Loucy (cell line): ENCODE results near the gene SPNS3.

ENCODE experiments used
- H2AFZ ChIP-seq: fragments of 200-600 bp; sonication (generic); 2 replicates; pipeline ENCODE4 v1.6.0; 2016; ENCODE audit warnings: antibody characterized with exemption, mild to moderate bottlenecking, low read length, moderate library complexity
- H3F3A ChIP-seq: fragments of 200-600 bp; 2 replicates; pipeline ENCODE4 v1.6.0; 2016; ENCODE audit warnings: antibody characterized with exemption, low read depth, mild to moderate bottlenecking
- H3K27me3 ChIP-seq: fragments of 200-600 bp; sonication (generic); 2 replicates; pipeline ENCODE4 v1.6.1; 2014; ENCODE audit warnings: low read length, mild to moderate bottlenecking; ENCODE audit not compliant: insufficient read depth, poor library complexity, severe bottlenecking
- H3K36me3 ChIP-seq: fragments of 200-600 bp; sonication (generic); 2 replicates; pipeline ENCODE4 v1.6.1; 2016; ENCODE audit warnings: low read length; ENCODE audit not compliant: insufficient read depth
- H3K4me1 ChIP-seq: fragments of 200-600 bp; sonication (generic); 2 replicates; pipeline ENCODE4 v1.5.1; 2014; ENCODE audit warnings: low read length, mild to moderate bottlenecking; ENCODE audit not compliant: insufficient read depth, poor library complexity, severe bottlenecking
- H3K4me2 ChIP-seq: fragments of 200-600 bp; sonication (generic); 2 replicates; pipeline ENCODE4 v1.6.0; 2014; ENCODE audit warnings: antibody characterized with exemption, low read length, low read depth, mild to moderate bottlenecking; ENCODE audit not compliant: poor library complexity, severe bottlenecking
- H3K4me3 ChIP-seq: fragments of 200-600 bp; sonication (generic); 2 replicates; pipeline ENCODE4 v1.5.1; 2014; ENCODE audit warnings: low read length, mild to moderate bottlenecking, mixed read lengths; ENCODE audit not compliant: poor library complexity, severe bottlenecking
- H3K79me2 ChIP-seq: fragments of 200-600 bp; sonication (generic); 2 replicates; pipeline ENCODE4 v1.6.1; 2014; ENCODE audit warnings: low read length; ENCODE audit not compliant: insufficient read depth
- H3K9ac ChIP-seq: fragments of 200-600 bp; sonication (generic); 2 replicates; pipeline ENCODE4 v1.6.0; 2014; ENCODE audit warnings: mild to moderate bottlenecking, low read depth, low read length, moderate library complexity; ENCODE audit not compliant: poor library complexity, severe bottlenecking
- H3K9me2 ChIP-seq: fragments of 200-600 bp; sonication (generic); replicated peaks from 2 replicates; pipeline ENCODE4 v1.6.1; 2016; ENCODE audit warnings: low read depth, low read length, mixed read lengths
- H3K9me3 ChIP-seq: fragments of 200-600 bp; sonication (generic); 2 replicates; pipeline ENCODE4 v1.6.1; 2014; ENCODE audit warnings: mild to moderate bottlenecking, antibody characterized with exemption, low read length, low read depth; ENCODE audit not compliant: insufficient read depth
- H4K20me1 ChIP-seq: fragments of 200-600 bp; sonication (generic); 2 replicates; pipeline ENCODE4 v1.6.0; 2014; ENCODE audit warnings: antibody characterized with exemption, low read length, mild to moderate bottlenecking; ENCODE audit not compliant: insufficient read depth, poor library complexity, severe bottlenecking
- EZH2phosphoT487 ChIP-seq: fragments of 200-600 bp; IDR thresholded peaks from 2 replicates; pipeline ENCODE4 v1.6.1; 2018; ENCODE audit warnings: antibody characterized with exemption, mild to moderate bottlenecking, moderate library complexity, borderline replicate concordance
- TF ChIP-seq, protein P1 (sequence below): fragments of 200-600 bp; sonication (generic); conservative IDR thresholded peaks from 2 replicates; pipeline ENCODE4 v1.5.1; 2014; ENCODE audit warnings: mild to moderate bottlenecking, antibody characterized with exemption, low read length

Gene SPNS3

DNA sequence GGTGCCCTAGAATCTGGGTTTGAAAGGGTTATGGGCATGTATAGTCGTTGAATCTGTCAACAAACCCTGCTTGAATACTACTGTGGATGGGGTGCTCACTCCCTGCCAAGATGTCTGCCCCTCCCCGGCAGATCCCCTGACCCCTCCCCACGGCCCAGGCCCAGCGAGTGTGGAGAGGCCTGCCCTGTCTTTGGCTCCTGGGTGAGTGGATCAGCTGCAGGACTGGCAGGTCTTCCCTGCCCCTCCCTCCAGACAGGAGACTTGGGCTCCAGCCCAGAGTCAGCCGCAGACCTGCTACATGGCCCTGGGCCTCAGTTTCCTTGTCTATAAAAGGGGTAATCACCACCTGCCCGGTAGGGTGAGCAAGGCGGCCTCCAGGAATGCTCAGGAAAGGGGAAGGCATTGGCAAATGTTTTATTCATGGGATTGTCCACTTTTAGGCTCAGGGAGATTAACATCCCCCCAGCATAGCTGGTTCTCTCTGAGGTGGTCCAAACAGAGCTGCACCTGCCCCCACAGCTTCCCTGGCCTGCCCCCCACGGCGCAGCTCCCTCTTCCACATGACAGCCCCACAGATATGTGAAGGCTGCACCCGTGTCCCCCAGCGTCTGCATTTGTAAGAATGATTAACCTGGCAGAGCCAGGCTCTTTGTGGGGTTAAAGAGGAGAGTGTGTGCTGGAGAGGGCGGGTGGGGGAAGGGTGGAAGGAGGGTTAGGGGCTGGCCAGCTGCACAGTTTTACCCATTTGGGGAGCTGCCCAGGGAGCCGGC, 46.4 kb downstream of the SPNS3 start:
- no peaks in the 10 kb centered on the region for H3K9me2 ChIP-seq
- H3K79me2 ChIP-seq, result peaks cover 3% of the 10 kb centered on the region; the same call in 1 of the 2 replicates
- H2AFZ ChIP-seq, result no peak overlapping the region
- peak overlapping the region; percentile 72 for H3K9ac ChIP-seq
- H3K4me1 ChIP-seq, result peaks cover 37% of the 10 kb centered on the region
- no peaks in the 10 kb centered on the region for H3K27me3 ChIP-seq
- no peaks in the 10 kb centered on the region for H3K9me3 ChIP-seq
- peak overlapping the region; percentile 62 for H3K4me3 ChIP-seq
- peak overlapping the region; percentile 72 for H3K4me2 ChIP-seq
- peaks cover 15% of the 10 kb centered on the region; the same call in 1 of the 2 replicates for H3K36me3 ChIP-seq
- no peaks in the 10 kb centered on the region for H4K20me1 ChIP-seq
- TF ChIP-seq, protein P1, sequence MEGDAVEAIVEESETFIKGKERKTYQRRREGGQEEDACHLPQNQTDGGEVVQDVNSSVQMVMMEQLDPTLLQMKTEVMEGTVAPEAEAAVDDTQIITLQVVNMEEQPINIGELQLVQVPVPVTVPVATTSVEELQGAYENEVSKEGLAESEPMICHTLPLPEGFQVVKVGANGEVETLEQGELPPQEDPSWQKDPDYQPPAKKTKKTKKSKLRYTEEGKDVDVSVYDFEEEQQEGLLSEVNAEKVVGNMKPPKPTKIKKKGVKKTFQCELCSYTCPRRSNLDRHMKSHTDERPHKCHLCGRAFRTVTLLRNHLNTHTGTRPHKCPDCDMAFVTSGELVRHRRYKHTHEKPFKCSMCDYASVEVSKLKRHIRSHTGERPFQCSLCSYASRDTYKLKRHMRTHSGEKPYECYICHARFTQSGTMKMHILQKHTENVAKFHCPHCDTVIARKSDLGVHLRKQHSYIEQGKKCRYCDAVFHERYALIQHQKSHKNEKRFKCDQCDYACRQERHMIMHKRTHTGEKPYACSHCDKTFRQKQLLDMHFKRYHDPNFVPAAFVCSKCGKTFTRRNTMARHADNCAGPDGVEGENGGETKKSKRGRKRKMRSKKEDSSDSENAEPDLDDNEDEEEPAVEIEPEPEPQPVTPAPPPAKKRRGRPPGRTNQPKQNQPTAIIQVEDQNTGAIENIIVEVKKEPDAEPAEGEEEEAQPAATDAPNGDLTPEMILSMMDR, result no peak
- TF ChIP-seq EZH2phosphoT487, result no peak
- H3F3A ChIP-seq, result no peaks in the 10 kb centered on the region

DNA sequence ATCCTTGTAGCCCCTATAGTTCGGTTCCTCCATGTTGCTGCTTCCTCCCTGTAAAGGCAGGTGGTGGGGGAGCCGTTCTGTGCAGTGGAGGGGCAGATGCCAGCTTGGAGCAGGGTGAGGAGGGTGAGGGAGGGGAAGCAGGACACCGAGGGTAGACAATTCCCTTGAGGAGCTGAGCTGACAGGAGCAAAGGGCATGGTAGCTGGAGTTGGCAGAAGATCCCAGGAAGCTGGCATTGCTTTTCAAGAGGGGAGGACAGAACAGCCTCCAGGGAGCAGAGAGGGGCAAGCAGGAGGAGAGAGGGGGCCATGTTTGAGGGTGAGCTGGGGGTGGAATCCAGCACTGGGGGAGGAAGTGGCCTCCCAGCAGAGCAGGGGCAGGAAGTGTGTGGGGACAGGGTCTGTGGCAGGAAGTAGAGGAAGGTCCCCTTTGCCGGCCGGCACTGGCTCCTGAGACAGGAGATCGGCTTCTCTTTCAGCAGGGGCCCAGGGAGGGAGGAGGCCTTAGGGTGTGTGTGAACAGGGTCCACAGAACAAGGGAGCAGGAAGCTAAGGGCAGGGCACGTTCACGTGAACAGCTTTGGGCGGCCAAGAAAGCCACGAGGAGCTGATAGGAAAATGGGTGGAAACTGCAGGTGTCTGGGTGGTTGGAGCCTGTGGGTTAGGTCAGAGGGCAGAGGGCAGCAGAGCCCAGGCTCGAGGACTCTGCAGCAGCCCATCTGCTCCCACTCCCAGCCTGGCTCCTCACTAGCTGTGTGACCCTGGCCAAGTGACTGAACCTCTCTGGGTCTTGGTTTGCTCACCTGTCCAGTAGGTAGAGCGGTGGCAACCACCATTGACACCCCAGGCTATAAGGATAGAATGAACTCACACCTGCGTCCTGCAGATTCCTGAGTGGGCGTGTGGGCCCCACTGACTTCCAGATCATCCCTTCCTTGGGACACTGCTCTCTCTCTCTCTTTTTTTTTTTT, 47.5 kb downstream of the SPNS3 start:
- Histone ChIP-seq H3K9ac (peak overlapping the region; percentile 72), H3F3A (no peaks in the 10 kb centered on the region), H4K20me1 (no peaks in the 10 kb centered on the region), H3K79me2 (peaks cover 3% of the 10 kb centered on the region; the same call in 1 of the 2 replicates), H3K36me3 (peaks cover 21% of the 10 kb centered on the region; the same call in 1 of the 2 replicates), H2AFZ (no peak overlapping the region), H3K9me2 (no peaks in the 10 kb centered on the region), H3K27me3 (no peaks in the 10 kb centered on the region), H3K4me1 (peaks cover 37% of the 10 kb centered on the region), H3K4me2 (peak overlapping the region; percentile 72), H3K4me3 (peak overlapping the region; percentile 62), H3K9me3 (no peaks in the 10 kb centered on the region)
- TF ChIP-seq EZH2phosphoT487, result no peak
- TF ChIP-seq, protein P1, result no peak

DNA sequence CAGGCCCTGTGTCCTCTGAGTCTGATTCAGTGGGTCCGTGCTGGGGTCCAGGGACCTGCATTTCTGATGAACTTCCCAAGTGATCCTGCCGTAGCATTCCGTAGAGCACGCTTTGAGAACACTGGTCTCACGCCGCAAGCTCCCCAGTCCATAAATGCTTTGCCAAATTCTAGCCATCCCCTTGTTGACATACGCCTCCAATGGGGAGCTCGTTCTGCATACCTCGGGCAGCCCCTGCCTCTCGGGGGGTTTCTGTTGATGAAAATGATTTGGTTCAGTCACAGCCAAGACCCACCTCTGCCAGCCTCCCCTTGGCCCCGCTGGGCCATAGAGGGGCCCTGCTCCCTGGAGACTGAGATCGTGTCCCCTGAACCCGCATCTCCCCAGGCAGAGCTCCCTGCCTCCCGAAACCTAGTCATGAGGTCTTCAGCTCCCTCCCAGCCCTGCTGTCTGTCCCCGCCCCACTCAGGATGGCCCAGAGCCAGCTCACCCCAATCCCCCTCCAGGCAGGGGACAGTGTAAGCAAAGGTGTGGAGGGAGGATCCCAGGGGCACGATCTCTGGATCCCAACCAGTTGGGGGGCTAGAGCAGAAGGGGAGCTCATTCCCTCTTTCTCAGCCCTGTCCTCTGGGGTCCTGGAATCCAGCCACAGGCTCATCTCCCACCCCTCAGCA, 48.7 kb downstream of the SPNS3 start:
- peak overlapping the region; percentile 72 for H3K4me2 ChIP-seq
- peaks cover 37% of the 10 kb centered on the region for H3K4me1 ChIP-seq
- no peak overlapping the region for H3K4me3 ChIP-seq
- H3K36me3 ChIP-seq, result peaks cover 31% of the 10 kb centered on the region; the same call in 1 of the 2 replicates
- H2AFZ ChIP-seq, result no peak overlapping the region
- H4K20me1 ChIP-seq, result no peaks in the 10 kb centered on the region
- no peaks in the 10 kb centered on the region for H3F3A ChIP-seq
- peaks cover 3% of the 10 kb centered on the region; the same call in 1 of the 2 replicates for H3K79me2 ChIP-seq
- no peaks in the 10 kb centered on the region for H3K9me3 ChIP-seq
- H3K27me3 ChIP-seq, result no peaks in the 10 kb centered on the region
- no peaks in the 10 kb centered on the region for H3K9me2 ChIP-seq
- peak overlapping the region; percentile 72 for H3K9ac ChIP-seq
- TF ChIP-seq, protein P1, result no peak
- no peak for TF ChIP-seq EZH2phosphoT487
